Adipose tissue (tissue), 3 donors: ENCODE results near the gene ACER1. TPM values are rescaled to one million over a fixed set of nuclear protein-coding genes. Genes with fewer than 3 reads are reported as not detected.
"Not testable (repeated sequence)": the region's sequence is repeated elsewhere in the genome, so short reads cannot be mapped to it uniquely, and the experiment has no call there.

Source experiments
- H3K27ac ChIP-seq: one replicate; pipeline ENCODE4 v1.5.1; 2013; ENCODE audit warnings: low read depth, low read length
- WGBS, 3 donors: extraction: QIAGEN DNeasy Blood & Tissue Kit; methylation state at CpG; one replicate each; pipeline ENCODE4 v1.1.7; 2013; 5-methylcytosine and 5-hydroxymethylcytosine counted together
- polyA plus RNA-seq, 3 donors: library from polyadenylated mRNA; stranded (reverse); fragments of 200-250 nt; gene quantifications; one replicate each; pipeline ENCODE4 v1.2.3, GENCODE V29; 2013
- donor health status: healthy with polysubstance abuse.
- donor health status: Bipolar disorder and iron deficiency.
- donor health status: healthy.

ACER1 gene
- polyA plus RNA-seq, 3 donors: 0.04 TPM; not detected in 2

- H3K27ac ChIP-seq: not testable (repeated sequence)
- 96 to 98% (median 97%) methylated on average over 11 to 12 of the region's 12 CpGs for WGBS, 3 donors
These were observed 27.0 kb upstream of the ACER1 start for GRCh38 chr19:6360445-6360844.

DNA sequence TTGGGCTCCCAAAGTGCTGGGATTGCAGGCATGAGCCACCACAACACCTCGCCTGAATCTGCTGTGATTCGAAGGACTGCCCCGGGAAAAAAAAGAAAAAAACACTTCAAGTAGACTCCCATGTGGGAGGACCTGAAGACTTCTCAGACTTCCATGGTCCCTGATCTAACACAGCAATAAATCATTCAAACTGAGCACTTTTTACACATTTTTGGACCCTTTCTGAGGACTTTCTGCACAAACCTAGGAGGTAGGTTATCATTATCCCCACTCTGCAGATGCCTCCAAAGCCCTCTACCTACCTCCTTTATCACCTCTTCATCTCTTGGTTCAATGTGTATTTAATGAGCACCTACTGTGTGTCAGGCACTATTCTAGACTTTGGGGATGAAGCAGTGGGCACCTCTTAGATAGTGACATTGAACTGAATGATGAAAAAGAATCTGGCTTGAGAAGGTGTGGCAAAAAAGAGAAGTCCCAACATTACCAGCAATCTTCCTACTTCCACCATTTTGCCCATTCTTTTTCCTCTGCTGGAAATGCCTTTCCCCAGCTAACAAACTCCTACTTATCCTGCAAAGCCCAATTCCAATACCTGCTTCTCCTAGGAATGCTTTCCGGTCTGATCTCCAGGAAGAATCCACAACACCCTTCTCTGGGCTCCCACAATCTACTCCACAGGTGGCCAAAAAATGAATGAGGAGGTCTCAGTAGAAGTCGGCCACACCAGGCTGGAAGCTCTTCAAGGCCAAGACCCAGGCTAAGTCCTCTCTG is 26.3 kb upstream of the ACER1 start:
- no peak overlapping the region for H3K27ac ChIP-seq
- 77 to 87% (median 87%) methylated on average over 5 of the region's 5 CpGs for WGBS, 3 donors

GRCh38 chr19:6358003-6358402 is 24.6 kb upstream of the ACER1 start:
- no peak overlapping the region for H3K27ac ChIP-seq
- WGBS, 3 donors: 41 to 69% (median 56%) methylated on average over 9 of the region's 9 CpGs

- H3K27ac ChIP-seq: no peak overlapping the region
- WGBS, 3 donors: 82 to 89% (median 85%) methylated on average over 14 of the region's 14 CpGs
These were observed 23.8 kb upstream of the ACER1 start for GRCh38 chr19:6357174-6357573.

- H3K27ac ChIP-seq: not testable (repeated sequence)
- 91 to 97% (median 93%) methylated on average over 18 to 34 of the region's 46 CpGs for WGBS, 3 donors
These were observed 22.1 kb upstream of the ACER1 start for GRCh38 chr19:6355321-6356040.

GRCh38 chr19:6354098-6354674 is 20.8 kb upstream of the ACER1 start:
- 58 to 62% (median 61%) methylated on average over 4 of the region's 4 CpGs for WGBS, 3 donors
- H3K27ac ChIP-seq: no peak overlapping the region

GRCh38 chr19:6352381-6353165 is 19.2 kb upstream of the ACER1 start:
- WGBS, 3 donors: 82 to 100% (median 96%) methylated on average over 2 of the region's 2 CpGs

DNA sequence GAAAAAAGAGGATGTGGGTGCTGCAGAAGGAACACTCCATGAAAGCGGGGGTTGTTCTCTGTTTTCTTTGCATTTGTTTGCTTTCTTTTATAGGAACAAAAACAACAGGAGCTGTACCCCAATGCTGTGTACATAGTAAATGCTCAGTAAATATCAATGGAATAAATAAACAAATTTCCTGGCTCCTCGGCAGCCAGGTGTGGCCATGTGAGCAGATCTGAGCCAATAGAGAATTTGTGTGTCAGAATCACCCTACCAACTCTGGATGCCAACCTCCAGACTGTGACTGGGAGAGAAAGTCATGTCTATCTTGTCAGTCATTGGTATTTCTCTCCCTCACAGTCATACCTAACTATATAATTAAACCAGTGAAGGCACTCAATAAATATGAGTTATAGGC is 17.3 kb upstream of the ACER1 start:
- 64 to 70% (median 67%) methylated on average over 2 of the region's 2 CpGs for WGBS, 3 donors
- no peak overlapping the region for H3K27ac ChIP-seq

More at GRCh38 chr19:6352381-6353165, 19.2 kb upstream of the ACER1 start:
- H3K27ac ChIP-seq: no peak overlapping the region

- not testable (repeated sequence) for H3K27ac ChIP-seq
- WGBS, 3 donors: 81 to 93% (median 85%) methylated on average over 2 of the region's 2 CpGs
These were observed 15.9 kb upstream of the ACER1 start for GRCh38 chr19:6349271-6349670.

DNA sequence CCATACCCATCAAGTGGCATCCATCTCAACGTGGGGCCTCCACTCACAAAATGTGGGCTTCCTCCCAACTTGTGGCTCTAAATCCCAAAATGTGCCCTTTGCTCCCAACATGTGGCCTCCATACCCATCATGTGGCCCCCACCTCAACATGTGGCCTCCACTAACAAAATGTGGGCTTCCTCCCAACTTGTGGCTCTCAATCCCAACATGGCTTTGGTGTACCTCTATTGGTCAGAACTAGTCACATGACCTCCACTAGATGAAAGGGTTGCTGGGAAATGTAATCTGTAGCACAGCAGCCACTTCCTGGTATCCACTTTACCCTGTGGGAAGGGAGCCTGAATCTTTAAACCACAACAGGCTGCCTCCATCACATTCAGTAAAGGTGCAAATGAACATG is 10.1 kb upstream of the ACER1 start:
- H3K27ac ChIP-seq: no peak overlapping the region
- 86 to 95% (median 91%) methylated on average over 1 of the region's 1 CpG for WGBS, 3 donors

DNA sequence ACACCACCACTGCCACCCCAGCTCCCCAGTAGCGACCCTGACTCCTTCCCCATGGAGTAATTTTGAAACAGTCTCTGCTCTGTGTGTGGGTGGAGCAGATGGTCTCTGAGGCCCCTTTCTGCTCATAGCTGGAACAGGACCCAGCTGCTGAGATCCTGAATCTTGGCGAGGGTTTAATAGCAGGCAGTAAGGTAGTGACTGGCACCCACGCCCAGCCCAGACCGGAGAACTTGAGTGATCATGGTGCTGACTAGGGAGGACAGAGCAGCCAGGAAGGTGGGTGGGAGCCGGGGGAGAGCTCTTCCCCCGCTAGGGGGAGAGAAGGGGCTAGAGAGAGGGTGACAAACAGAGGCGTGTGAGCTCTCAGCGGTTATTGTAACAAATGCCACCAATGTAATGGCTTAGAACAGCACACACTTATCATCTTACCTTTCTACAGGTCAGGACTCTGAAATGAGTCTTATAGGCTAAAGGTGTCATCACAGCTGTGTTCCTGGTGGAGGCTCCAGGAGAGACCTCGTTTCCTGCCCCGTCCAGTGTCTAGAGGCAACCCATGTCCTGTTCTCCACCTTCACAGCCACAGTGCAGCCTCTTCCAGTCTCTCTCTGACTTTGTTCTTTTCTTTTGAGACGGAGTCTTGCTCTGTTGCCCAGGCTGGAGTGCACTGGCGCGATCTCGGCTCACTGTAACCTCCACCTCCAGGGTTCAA is 7.2 kb upstream of the ACER1 start:
- no peak overlapping the region for H3K27ac ChIP-seq
- 60 to 71% (median 62%) methylated on average over 14 of the region's 14 CpGs for WGBS, 3 donors

- 51 to 92% (median 92%) methylated on average over 6 of the region's 6 CpGs for WGBS, 3 donors
- H3K27ac ChIP-seq: no peak overlapping the region
These were observed 1.3 kb upstream of the ACER1 start for GRCh38 chr19:6334490-6335285.

DNA sequence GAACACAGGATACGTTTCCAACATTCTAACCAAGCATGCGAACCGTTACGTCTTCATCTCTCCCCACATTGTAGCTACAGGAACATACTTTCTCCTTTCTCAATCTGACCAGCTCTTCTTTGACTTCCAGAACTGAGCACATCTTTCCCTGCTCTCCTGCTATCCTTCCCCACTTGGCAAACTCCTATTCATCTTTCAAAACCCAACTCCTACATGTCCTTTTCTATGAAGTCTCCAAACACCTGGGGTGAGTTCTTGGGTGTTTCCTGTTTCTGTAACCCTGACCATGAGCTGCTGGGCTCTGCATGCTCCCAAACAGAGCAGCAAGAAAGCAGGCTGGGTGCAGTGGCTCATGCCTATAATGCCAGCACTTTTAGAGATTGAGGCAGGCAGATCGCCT is 6.6 kb downstream of the ACER1 start:
- no peak overlapping the region for H3K27ac ChIP-seq
- WGBS, 3 donors: 79 to 85% (median 83%) methylated on average over 5 of the region's 5 CpGs

GRCh38 chr19:6325614-6326013 is 7.8 kb downstream of the ACER1 start:
- 73 to 81% (median 75%) methylated on average over 4 of the region's 4 CpGs for whole genome bisulfite sequencing, 3 donors
- H3K27ac ChIP-seq: no peak overlapping the region

DNA sequence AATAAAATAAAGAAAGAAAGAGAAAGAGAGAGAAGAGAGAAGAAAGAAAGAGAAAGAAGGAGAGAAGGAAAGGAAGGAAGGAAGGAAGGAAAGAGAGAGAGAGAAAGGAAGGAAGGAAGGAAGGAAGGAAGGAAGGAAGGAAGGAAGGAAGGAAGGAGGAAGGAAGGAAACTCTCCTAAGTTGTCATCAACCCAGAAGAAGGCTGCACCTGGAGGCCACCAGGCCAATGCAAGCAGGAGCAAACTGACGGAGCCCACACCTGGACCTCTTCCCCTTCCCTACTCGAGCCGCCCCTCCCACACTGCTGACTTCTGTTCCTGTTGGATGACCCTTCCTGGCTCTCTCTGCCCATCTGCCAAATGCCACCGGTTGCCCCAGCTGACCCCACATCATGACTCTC is 8.7 kb downstream of the ACER1 start:
- no peak overlapping the region for H3K27ac ChIP-seq
- 50 to 69% (median 59%) methylated on average over 4 of the region's 4 CpGs for WGBS, 3 donors

DNA sequence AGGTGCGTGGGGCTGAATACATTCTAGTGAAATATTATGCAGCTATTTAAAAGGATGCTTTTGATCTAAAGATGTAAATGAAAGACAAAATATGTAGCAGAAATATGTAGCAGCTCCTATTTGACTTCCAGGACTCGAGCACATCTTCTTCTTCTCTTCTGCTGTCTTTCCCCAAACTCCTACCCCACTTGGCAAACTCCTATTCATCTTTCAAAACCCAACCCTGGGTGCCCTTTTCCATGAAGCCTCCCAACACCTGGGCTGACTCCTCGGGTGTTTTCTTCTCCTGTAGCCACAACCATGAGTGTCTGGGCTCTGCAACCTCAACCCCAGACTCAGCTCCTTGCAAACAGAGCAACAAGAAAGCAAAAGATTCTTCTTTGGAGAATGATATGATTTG is 11.1 kb downstream of the ACER1 start:
- WGBS, 3 donors: 47 to 66% (median 55%) methylated on average over 3 of the region's 3 CpGs
- no peak overlapping the region for H3K27ac ChIP-seq

- WGBS, 3 donors: 26 to 43% (median 41%) methylated on average over 4 of the region's 4 CpGs
- H3K27ac ChIP-seq: no peak overlapping the region
These were observed 14.0 kb downstream of the ACER1 start for GRCh38 chr19:6319376-6319775.
